ENCODE data around the gene URAD.

The URAD gene

DNA sequence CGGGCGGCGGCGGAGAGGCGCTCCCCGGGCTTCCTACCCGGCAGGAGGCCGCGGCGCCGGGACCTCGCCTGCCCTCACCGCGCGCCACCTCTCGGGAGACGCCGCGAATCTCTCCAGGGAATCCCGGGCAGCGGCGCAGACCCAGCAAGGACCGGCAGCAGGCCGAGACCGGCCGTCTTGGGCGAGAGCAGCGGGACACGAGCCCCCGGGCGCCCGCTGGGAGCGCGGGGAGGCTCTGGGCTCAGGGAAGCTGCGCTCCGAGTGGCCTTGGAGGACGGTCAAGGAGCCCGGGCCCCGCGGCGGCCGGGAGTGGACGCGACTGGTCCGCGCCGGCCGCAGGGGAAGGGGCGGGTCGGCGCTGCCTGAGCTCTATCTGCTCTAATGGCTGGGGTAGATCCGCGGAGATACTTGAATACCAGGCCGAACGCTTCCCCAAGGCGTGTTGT is 34.1 kb downstream of the URAD start:
- peak; percentile 89 for DNase-seq

DNA sequence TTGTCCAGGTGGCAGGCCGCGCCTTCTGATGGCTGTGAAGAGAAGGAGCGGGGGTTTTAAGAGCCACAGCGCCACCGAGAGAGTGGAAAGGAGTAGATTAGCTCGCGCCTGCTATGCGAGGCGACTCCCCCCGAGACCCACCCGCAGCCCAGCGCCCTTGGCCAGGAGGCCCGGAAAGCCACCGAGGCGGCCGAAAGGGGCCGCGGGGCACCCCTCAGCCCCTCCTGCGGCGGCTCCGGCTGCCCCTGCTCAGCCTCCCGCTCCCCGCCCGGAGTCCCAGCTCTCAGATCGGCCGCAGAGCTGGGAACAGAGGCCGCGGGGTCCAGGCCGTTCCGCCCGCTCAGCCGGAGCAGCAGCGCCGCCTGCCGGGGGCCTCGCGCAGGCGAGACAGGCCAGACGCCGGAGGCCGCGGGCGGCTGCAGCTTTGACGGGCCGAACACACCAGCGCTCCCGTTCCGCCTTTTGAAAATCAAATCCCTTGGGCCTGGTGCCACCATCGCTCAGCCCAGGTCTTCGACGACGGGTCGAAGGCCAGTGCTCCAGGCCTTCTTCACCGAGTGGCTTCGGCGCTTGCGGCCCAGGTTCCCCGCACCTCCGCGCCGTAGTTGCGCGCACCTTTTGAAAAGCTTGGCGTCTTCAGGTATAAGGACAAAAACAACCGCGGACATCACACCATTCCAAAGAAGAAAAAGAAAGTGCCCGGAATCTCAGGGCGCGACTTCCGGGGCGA is 34.7 kb downstream of the URAD start:
- peak; percentile 94 for DNase-seq

DNA sequence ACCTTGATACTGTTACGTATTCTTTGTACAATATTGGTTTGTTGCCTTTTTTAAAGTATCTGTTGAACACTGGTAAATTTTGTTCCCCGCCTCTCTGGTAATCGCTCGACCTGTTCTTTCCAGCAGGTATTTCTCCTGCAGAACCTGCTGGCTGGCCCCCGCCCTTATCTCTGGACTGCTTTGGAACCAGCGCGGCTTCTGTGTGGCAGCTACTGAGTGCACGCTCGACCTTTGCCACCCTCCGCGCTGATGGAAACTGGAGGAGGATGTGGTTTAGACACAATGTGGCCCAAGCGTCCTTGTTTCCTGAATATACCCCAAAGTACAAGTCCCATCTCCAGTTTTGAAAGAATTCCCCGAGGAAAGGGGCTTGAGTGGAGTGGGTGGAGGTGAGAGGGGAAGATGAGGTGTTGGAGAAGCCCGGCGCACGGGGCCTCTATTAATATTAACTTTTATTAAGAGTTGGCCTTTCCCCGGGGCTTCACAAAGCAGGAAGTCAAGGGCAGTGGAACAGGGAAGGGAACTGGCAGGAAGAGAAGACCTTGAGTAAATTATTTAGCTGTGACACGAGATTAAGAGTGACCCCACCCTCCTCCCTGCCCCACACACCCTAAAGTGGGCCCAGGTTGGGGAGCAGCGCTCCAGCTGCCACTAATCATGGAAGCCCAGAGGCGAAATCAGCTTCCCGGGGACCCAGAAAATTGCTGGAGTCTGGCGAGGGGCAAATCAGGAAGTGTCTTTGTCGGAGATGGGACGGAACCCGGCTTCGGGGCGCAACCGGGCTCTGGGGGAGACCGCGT is 35.4 kb downstream of the URAD start:
- DNase-seq = no peak

DNA sequence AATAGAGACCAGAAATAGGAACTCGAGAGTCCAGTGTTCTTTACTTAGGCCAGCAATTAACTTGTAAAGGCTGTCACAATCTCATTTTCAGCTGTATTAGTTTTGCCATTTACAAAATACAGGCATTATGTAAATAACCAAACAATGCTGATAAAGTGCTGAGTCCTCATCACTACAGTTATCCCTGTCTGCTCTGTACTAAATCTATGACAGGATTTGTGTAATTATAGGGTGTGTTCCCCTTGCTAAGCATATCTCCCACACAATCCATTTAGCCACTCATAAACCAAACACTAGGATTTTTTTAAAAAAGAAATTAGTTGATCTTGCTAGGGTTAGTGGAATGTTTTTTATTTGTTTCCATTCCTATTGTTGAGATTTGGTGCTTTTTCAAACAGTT is 45.5 kb downstream of the URAD start:
- DNase-seq = no peak

DNA sequence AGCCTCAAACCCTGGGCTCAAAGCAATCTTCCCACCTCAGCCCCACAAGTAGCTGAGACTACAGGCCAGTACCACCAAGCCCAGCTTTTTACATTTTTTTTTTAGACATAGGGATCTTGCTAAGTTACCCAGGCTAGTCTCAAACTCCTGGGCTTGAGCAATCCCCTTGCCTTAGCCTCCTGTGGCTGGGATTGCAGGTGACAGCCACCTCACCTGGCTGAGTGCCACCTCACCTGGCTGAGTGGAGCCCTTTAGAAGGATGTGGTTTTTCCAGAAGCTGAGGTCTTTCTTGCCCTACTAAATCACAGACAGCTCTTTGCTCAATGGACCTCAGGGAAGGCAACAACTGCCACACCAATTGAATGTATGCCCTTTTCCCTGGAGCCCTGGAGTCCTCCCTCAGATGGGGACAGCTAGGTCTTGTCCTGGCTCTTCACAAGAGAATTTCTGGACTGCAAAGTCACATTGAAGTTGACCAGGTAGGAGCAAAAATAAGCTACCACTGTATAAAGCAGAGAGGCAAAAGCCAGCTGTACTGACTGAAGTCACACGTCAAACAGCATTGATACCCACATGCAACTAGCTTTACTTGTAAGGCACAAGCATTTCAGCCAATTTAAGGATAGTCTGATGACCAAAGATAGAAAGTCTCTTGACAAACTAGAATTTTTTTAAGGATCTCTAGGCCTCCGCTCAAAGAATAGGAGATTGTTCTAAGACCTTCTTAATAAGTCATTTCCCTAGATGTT is 54.7 kb downstream of the URAD start:
- no peak for DNase-seq

DNA sequence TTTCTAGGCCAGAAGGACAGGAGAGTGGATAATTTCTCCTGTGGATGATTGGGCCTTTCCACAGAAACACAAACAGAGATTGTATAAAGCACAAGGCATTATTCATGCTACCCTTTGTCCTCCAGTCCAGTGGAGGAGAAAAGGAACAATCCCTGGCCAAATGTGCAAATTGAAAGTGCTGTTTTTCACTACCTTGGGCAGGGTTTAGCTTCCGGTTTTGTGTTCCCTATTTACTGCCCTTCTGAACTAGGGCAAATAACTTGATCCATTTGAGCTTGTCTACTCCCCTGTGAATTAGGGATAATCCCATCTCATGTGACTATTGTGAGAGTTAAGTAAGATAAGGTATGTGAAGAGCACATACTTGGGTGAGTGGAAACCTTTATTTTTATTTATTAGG is 55.4 kb downstream of the URAD start:
- DNase-seq = no peak

DNA sequence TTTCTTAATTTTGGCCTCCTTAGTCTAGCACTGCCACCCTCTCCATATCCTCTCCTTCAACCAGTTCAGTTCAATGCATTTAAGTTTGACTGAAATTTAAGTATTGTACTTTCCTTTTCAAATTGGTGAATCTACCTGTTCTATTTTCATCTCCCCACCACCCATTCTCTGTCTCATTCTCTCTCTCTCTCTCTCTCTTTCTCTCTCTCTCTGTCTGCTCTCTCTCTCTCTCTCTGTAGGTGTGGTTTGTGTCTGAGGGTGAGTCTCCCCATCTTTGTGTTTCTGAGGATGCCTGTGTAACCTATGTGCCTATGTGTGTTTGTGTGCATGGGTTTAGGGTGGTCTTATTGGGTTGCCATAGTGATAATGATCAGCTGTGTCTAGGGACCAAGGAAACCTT is 58.6 kb downstream of the URAD start:
- no peak for DNase-seq

DNA sequence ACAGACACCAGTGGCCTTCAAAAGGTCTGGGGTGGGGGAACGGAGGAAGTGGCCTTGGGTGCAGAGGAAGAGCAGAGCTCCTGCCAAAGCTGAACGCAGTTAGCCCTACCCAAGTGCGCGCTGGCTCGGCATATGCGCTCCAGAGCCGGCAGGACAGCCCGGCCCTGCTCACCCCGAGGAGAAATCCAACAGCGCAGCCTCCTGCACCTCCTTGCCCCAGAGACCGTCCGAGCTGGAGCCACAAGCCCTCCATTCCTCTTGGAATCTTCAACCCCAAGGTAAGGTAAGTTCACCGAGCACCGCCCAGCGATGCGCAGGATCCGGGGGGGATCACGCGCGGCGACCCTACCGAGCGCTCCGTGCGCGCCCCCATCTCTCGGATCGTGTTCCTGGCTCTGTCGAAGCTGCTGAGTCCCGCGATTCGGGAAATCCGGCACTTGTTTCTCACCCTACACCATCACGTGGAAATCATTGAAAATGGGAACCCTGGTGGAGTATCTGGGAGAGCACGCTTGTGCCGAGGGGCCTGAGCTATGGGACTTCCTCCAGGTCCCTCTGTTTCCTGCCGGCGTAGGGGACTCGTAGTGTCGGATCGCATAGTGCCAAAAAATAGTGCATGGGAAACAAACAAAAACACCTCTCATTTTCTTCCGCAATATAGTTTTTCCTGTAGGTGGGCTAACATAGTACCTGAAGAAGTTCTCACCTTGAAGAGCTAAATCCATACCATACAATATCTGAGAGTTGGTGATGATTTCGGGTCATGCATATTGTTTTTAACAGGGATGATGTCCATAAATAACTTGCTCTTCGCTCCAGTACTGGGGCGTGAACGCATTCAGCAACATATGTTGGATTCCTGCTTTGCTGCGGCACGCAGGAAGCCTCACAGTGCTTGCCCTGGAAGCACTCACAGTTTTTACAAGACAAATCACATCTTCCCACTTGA is 59.4 kb downstream of the URAD start:
- DNase-seq = no peak

DNA sequence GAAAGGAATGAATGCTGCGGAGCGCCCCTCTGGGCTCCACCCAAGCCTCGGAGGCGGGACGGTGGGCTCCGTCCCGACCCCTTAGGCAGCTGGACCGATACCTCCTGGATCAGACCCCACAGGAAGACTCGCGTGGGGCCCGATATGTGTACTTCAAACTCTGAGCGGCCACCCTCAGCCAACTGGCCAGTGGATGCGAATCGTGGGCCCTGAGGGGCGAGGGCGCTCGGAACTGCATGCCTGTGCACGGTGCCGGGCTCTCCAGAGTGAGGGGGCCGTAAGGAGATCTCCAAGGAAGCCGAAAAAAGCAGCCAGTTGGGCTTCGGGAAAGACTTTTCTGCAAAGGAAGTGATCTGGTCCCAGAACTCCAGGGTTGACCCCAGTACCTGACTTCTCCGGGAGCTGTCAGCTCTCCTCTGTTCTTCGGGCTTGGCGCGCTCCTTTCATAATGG is 60.1 kb downstream of the URAD start:
- DNase-seq = peak; percentile 47

All from islet precursor cell (in vitro differentiated cells).